GM21737 (cell line): Measurements from ENCODE around the gene THOC2.
"Not testable (repeated sequence)": the region's sequence is repeated elsewhere in the genome, so short reads cannot be mapped to it uniquely, and the experiment has no call there.

Experiments used
- ATAC-seq: cut with Tn5 transposase; IDR thresholded peaks from one replicate; pipeline ENCODE4 v1.9.1; 2021; ENCODE audit warnings: mild to moderate bottlenecking, moderate library complexity; ENCODE audit not compliant: unreplicated experiment

Gene THOC2

GRCh38 chrX:123736333-123736921 lies 3.6 kb upstream of the THOC2 start:
- no peak for ATAC-seq

DNA sequence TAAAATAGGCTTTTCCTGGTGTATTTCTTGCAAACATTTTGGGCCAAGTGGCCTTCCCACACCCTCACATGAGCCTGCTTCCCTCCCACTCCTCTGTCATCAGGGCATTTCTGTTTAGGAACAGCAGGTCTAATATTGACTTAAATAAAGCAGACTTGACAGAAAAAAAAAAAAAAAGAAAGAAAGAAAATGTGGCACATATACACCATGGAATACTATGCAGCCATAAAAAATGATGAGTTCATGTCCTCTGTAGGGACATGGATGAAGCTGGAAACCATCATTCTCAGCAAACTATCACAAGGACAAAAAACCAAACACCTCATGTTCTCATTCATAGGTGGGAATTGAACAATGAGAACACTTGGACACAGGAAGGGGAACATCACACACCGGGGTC lies 2.3 kb upstream of the THOC2 start:
- ATAC-seq, result not testable (repeated sequence)

- ATAC-seq, result not testable (repeated sequence)
Observed at GRCh38 chrX:123734079-123734478, 1.2 kb upstream of the THOC2 start.

DNA sequence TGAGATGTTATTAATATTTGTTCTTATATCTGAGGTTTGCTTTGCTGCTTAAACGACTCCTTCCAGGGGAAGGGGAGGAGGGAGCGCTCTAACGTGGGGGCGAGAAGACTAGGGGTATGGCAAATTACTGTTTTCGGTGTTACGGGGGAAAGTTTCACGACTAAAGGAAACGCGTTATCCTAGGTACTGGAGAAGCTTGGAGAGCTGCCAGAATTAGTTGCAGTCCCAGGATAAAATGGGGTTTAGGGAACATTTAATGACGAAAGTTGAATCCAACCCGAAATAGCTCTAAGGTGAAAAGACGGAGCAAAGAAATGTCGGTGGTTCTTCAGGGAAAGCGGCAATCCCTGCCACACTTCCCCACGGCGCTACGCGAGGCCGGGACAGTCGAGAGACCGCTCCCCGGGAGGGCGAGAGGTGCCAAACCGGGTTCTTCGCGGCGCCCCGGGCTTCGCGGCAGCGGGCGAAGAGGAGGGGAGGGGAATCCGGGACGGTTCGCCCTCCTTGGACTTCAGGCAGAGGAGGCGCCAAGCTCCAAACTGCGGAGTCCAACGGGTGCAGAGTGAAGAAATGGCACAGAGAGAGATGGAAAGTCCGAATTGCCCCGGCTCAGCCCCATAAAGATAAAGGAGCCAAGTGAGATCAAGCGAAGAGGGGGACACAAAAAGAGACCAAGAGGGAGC lies 724 bp downstream of the THOC2 start:
- ATAC-seq, result peak; percentile 23

- no peak for ATAC-seq
Observed at GRCh38 chrX:123731258-123731986, 1.4 kb downstream of the THOC2 start.

GRCh38 chrX:123728554-123728953 lies 4.3 kb downstream of the THOC2 start:
- no peak for ATAC-seq

DNA sequence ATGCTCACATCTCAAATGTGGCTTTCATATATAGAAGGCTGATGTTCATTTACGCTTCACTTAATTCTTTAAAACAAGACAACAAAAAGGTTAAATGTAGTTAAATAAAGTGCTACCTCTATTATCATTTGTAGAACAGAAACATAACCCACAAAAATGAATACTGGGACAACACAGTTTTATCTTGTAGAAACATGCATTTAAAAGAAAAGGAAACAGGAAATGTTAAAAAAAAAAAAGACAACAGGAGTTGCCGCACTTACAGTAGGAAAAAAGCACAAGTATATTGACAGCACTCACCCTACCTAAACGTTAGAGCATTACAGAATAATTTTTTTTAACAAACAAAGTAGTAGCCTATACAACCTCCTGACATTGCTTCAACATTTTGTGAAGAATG lies 4.8 kb downstream of the THOC2 start:
- ATAC-seq, result no peak

DNA sequence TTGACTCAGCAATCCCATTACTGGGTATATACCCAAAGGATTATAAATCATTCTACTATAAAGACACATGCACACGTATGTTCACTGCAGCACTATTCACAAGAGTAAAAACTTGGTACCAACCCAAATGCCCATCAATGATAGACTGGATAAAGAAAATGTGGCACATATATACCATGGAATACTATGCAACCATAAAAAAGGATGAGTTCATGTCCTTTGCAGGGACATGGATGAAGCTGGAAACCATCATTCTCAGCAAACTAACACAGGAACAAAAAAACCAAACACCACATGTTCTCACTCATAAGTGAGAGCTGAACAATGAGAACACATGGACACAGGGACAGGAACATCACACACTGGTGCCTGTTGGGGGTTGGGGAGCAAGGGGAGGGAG lies 10.7 kb downstream of the THOC2 start:
- not testable (repeated sequence) for ATAC-seq

- ATAC-seq, result no peak
Observed at GRCh38 chrX:123720486-123720885, 12.4 kb downstream of the THOC2 start.

DNA sequence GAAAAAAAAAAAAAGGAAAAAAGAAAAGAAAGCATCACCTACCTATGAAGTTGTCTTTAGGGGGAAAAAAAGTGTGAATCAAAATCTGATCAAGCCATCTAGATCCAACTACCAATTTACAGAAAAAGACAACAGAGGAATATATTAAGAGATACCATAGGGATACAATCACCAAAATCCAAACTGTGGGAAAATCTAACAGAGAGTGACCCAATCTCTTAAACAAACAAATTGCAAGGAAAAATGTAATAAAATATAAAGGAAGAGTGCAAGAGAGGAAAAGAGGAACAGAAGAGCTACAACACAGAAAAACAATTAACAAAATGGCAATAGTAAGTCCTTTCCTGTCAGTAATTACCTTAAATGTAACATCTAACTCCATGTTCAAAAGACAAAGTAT lies 19.0 kb downstream of the THOC2 start:
- ATAC-seq, result no peak

DNA sequence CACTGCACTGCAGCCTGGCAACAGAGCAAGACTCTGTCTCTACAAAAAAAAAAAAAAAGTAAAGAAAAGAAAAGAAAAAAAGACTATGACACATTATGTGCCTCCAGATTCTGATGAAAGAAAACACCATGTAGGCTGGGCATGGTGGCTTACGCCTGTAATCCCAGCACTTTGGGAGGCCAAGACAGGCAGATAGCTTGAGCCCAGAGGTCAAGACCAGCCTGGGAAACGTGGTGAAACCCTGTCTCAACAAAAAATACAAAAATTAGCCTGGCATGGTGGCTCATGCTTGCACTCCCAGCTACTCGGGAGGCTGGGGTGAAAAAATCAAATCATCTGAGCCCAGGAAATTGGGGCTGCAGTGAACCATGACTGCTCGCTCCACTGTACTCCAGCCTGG lies 19.4 kb downstream of the THOC2 start:
- ATAC-seq, result no peak

GRCh38 chrX:123711201-123711600 lies 21.7 kb downstream of the THOC2 start:
- ATAC-seq, result not testable (repeated sequence)

DNA sequence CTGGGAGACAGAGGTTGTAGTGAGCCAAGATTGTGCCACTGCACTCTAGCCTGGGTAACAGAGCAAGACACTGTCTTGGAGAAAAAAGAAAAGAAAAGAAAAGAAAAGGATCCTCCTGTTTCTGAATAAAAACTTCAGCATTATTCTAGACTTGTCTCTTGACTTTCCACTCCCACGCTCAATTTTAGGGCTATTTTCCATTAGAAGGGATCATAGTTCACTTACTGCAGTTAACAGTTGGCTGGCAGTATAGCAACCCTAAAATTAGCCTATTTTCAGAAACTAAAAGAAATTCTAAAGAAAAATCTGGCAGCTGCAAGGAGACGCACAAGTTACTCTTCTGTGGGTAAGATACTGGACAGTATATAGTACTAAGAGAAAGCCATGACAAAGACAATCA lies 28.1 kb downstream of the THOC2 start:
- ATAC-seq, result no peak

DNA sequence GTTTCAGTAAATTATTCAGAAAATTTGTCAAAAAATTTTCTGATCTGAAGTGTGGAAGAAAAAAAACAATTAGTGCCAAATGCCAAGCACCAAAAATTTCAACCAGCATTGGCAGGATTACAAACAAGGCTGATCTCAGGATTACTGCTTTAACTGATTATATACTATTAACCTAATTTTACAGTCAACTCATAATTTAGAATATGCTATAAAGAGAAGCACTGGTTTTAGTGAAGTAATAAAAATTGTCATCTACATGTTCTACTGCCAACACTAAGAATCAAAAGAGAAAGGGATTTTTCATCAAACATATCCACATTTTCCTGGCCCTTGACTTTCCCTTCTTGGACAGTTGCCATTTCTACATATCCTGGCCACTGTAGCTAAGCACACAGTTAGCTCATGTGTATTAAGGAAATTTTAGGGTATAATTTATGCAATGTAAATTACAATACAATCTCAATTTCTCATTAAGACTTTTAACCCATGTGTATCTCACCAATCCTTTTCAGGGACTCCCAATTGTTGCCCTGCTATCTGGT lies 33.8 kb downstream of the THOC2 start:
- ATAC-seq, result no peak

GRCh38 chrX:123696334-123696733 lies 36.5 kb downstream of the THOC2 start:
- no peak for ATAC-seq

DNA sequence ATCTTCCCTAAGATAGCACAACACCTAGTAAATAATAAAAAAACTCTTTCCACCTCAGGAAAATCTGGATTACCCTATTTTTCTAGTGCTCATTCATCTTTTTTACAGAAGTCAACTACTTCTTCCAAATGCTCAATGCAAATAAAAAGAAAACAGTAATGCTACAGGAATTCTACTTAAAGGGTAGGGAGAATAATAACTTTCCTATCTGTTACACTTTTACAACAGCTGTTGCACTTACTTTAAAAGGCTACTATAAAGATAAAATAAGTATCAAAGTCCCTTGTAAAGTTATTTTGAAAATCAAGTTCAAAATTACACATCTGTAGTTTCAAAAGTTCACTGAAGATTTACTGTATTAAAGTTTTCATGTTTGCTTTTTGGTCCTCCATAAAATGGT lies 37.6 kb downstream of the THOC2 start:
- no peak for ATAC-seq

GRCh38 chrX:123691776-123692175 lies 41.1 kb downstream of the THOC2 start:
- ATAC-seq, result no peak

DNA sequence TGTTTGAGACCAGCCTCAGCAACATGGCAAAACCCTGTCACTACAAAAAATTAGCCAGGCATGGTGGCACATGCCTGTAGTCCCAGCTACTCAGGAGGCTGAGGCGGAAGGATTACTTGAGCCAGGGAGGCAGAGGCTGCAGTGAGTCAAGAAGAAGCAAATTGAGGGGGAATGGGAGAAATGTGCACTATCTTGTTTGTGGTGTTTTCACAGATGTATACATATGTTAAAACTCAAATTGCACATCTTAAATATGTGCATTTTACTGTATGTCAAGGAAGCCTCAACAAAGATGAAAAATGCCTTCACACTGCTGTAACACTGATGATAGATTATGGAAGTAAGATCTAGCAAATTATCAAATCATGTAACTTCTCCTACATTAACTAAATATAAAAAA lies 44.3 kb downstream of the THOC2 start:
- no peak for ATAC-seq

GRCh38 chrX:123685232-123685631 lies 47.6 kb downstream of the THOC2 start:
- ATAC-seq, result no peak

GRCh38 chrX:123682186-123682585 lies 50.7 kb downstream of the THOC2 start:
- ATAC-seq, result no peak

DNA sequence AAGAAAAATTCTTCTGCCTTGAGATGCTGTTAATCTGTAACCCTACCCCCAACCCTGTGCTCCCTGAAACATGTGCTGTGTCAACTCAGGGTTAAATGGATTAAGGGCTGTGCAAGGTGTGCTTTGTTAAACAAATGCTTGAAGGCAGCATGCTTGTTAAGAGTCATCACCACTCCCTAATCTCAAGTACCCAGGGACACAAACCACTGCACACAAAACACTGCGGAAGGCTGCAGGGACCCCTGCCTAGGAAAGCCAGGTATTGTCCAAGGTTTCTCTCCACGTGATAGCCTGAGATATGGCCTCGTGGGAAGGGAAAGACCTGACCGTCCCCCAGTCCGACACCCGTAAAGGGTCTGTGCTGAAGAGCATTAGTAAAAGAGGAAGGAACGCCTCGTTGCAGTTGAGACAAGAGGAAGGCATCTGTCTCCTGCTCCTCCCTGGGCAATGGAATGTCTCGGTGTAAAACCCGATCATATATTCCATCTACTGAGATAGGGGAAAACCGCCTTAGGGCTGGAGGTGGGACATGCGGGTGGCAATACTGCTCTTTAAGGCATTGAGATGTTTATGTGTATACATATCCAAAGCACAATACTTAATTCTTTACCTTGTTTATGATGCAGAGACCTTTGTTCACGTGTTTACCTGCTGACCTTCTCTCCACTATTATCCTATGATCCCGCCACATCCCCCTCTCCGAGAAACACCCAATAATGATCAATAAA lies 53.0 kb downstream of the THOC2 start:
- ATAC-seq, result not testable (repeated sequence)
